GM06990 (cell line): ENCODE results near the gene YWHAG.

Experiments used
- DNase-seq: peaks from one replicate; pipeline ENCODE4 v3.0.0-alpha.2; 2011; ENCODE audit not compliant: insufficient read length; ENCODE audit errors: extremely low read depth
- H3K27me3 ChIP-seq: replicated peaks from 2 replicates; pipeline ENCODE4 v1.6.0; 2011; ENCODE audit warnings: low read length; ENCODE audit not compliant: control insufficient read depth, insufficient read depth
- H3K36me3 ChIP-seq: 2 replicates; pipeline ENCODE4 v1.5.1; 2011; ENCODE audit warnings: low read length; ENCODE audit not compliant: control insufficient read depth, insufficient read depth
- H3K4me3 ChIP-seq: replicated peaks from 2 replicates; pipeline ENCODE4 v1.5.1; 2011; ENCODE audit warnings: low read depth, mild to moderate bottlenecking, control low read depth, low read length
- CTCF ChIP-seq: IDR thresholded peaks from 2 replicates; pipeline ENCODE4 v1.5.1; 2011; ENCODE audit warnings: low read length, control low read depth, mild to moderate bottlenecking, inconsistent platforms; ENCODE audit not compliant: insufficient read depth, poor library complexity, severe bottlenecking

The YWHAG gene

GRCh38 chr7:76381814-76382213 is 23.0 kb upstream of the YWHAG start:
- no peaks in the 10 kb centered on the region for H3K36me3 ChIP-seq
- DNase-seq: no peak
- no peak overlapping the region for H3K4me3 ChIP-seq
- no peaks in the 10 kb centered on the region for H3K27me3 ChIP-seq
- no peak for TF ChIP-seq CTCF

- Histone ChIP-seq H3K36me3 (no peaks in the 10 kb centered on the region), H3K27me3 (no peaks in the 10 kb centered on the region), H3K4me3 (no peak overlapping the region; the same call in 1 of the 2 replicates)
- DNase-seq: no peak
- no peak for TF ChIP-seq CTCF
Observed at GRCh38 chr7:76380623-76380966, 21.8 kb upstream of the YWHAG start.

DNA sequence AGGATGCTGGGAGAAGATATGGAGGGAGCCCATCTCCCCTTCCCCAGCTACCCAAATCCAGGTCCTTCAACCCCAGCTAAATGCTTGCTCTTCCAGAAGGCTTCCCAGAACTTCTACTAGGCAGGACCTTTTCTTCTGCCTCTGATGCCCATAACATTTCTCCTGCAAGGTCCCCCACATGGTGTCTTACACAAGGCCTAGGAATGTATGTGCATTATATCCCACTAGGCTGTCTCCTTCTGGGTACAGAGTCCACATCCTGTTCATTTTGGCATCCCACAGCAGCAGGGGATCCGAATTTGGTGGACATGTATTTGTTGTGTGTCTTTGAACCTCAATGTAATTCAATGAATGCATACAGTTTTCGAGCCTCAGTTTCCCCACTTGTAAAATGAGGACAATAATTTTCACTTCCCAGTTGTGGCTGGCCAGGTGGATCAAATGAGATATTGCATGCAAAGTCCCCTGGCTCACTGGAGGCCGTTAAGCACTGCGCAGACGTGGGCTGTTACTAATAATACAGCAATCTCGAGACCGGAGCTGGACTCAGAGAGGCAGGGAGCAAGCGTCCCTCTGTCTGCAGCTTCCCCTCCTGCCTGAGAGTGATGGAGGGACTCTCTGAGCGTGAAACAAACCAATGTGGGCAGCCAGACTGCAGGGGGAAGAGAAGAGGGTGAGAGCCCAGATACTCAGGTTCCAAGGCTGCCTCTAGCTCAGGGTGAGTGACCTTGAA is 18.6 kb upstream of the YWHAG start:
- TF ChIP-seq CTCF: no peak
- DNase-seq: no peak

DNA sequence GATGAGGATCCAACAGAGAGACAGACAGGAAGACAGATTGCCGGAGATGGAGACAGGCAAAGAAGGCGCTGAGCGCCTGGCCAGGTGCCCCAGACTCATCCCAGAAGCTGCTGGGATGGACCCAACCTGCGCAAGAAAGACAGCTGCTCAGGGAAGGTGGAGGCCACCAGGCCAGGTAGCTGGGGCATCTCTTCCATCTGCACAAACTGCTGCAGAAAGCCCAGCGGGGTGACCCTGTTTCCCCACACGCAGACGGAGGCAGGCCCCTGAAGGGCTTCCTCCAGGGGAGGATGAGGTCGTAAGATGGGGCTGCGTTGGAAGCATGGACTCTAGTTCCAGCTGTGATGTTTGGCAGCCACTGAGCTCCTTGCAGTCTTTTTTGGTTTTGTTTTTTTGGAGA is 16.5 kb upstream of the YWHAG start:
- Histone ChIP-seq H3K36me3 (no peaks in the 10 kb centered on the region), H3K4me3 (no peak overlapping the region), H3K27me3 (no peaks in the 10 kb centered on the region)
- TF ChIP-seq CTCF: no peak
- DNase-seq: no peak

More for the DNA sequence above, 18.6 kb upstream of the YWHAG start:
- Histone ChIP-seq H3K4me3 (no peak overlapping the region), H3K36me3 (no peaks in the 10 kb centered on the region), H3K27me3 (no peaks in the 10 kb centered on the region)

DNA sequence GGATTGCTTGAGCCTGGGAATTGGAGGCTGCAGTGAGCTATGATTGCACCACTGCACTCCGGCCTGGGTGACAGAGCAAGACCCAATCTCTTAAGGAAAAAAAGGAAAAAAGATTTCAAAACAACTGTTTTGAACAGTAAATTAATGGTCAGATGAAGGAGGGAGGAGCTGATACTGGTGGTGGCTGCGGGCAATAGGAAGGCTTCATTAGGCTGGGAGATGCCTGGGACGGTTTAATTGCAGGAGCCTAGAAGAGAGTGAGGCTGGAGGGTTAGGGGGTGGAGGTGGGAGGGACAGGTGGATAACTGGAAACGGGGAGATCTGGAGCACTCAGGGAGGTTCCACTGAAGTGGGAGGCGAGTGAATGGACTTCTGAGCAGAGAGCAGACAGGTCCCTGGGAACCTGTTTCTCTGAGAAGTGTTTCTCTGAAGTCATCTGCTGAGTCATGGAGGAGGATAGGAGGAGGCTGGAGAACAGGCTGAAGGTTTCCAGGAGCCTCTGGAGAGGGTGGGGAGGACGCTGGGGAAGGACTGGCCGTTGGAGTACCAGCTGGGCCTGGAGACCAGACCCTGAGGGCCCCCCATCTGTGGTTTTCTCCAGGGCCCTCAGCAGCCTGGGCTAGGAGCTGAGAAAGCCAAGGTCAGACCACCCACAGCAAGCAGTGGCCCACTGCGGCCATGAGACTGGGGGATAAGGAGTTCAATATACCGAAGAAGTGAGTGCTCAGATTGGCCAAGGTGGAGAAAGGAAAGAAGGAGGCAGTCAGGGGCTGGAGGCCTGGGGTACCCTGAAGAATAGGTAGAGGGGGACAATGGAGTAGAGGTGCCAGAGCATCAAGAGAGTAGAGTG is 14.4 kb upstream of the YWHAG start:
- TF ChIP-seq CTCF: no peak
- H3K27me3 ChIP-seq: no peaks in the 10 kb centered on the region
- H3K36me3 ChIP-seq: no peaks in the 10 kb centered on the region
- no peak overlapping the region for H3K4me3 ChIP-seq
- DNase-seq: no peak
